ENCODE data around the gene LYL1.

DNA sequence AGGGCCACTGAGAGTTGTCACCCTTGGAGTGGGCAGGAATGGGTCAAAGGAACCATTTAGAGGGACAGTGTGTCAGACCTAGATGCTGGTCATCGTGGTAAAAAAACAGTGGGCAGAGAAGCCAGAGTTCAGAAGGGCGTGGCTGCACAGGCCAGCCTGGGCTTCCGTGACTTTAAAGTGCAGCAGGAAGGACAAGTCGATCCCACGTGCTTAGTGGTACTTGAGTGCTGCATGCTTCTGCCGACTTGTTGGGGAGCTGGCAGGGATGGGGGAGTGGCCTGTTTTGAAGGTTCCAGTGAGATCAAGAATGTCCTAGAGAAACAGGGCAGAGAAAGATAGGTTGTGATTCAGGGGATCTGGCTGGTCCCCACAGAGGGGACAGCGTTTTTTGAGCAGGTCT, 17.0 kb downstream of the LYL1 start:
- TF ChIP-seq, protein P1, sequence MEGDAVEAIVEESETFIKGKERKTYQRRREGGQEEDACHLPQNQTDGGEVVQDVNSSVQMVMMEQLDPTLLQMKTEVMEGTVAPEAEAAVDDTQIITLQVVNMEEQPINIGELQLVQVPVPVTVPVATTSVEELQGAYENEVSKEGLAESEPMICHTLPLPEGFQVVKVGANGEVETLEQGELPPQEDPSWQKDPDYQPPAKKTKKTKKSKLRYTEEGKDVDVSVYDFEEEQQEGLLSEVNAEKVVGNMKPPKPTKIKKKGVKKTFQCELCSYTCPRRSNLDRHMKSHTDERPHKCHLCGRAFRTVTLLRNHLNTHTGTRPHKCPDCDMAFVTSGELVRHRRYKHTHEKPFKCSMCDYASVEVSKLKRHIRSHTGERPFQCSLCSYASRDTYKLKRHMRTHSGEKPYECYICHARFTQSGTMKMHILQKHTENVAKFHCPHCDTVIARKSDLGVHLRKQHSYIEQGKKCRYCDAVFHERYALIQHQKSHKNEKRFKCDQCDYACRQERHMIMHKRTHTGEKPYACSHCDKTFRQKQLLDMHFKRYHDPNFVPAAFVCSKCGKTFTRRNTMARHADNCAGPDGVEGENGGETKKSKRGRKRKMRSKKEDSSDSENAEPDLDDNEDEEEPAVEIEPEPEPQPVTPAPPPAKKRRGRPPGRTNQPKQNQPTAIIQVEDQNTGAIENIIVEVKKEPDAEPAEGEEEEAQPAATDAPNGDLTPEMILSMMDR (IDR thresholded peaks at IDR 0.05; ENCODE audit: extremely low read depth in 1 of 2, insufficient read depth in 1 of 2, low read depth in 1 of 2, low read length in 2 of 2), result no peak
- TF ChIP-seq FOS (IDR thresholded peaks at IDR 0.05; ENCODE audit: borderline replicate concordance, insufficient read depth, low read length), result no peak

Measured in endothelial cell of umbilical vein (primary cell).